Uterus (tissue), 4 donors: Measurements from ENCODE around the gene TUBB1. TPM values are rescaled to one million over a fixed set of nuclear protein-coding genes. Genes with fewer than 3 reads are reported as not detected.
"Not testable (repeated sequence)": the region's sequence is repeated elsewhere in the genome, so short reads cannot be mapped to it uniquely, and the experiment has no call there.

Experiments
- DNase-seq, 2 donors: peaks; one replicate each; pipeline ENCODE4 v3.0.0-alpha.2; 2019 to 2020
- H3K27ac ChIP-seq, 2 donors: fragments of 200-600 bp; sonication (generic); 1 replicate in 1 of 2; 2 replicates in 1 of 2; pipeline ENCODE4 v1.5.1; 2016 to 2018
- H3K27me3 ChIP-seq, 2 donors: fragments of 200-600 bp; sonication (generic); one replicate each; pipeline ENCODE4 v1.5.1; 2018 to 2019; ENCODE audit warnings: control low read depth in 1 of 2
- H3K36me3 ChIP-seq, 2 donors: fragments of 200-600 bp; sonication (generic); one replicate each; pipeline ENCODE4 v1.5.1; 2019; ENCODE audit warnings: control low read depth in 1 of 2
- H3K4me1 ChIP-seq, 2 donors: fragments of 200-600 bp; sonication (generic); one replicate each; pipeline ENCODE4 v1.5.1; 2018 to 2019; ENCODE audit warnings: control low read depth in 1 of 2
- H3K4me3 ChIP-seq, 2 donors: fragments of 200-600 bp; sonication (generic); 1 replicate in 1 of 2; 2 replicates in 1 of 2; pipeline ENCODE4 v1.5.1; 2018 to 2019; ENCODE audit warnings: mild to moderate bottlenecking in 1 of 2
- H3K9me3 ChIP-seq, 2 donors: fragments of 200-600 bp; sonication (generic); one replicate each; pipeline ENCODE4 v1.5.1; 2019; ENCODE audit warnings: control low read depth in 1 of 2
- CTCF ChIP-seq, 4 experiments: fragments of 200-600 bp in 2 of 4; fragments of 450-650 bp in 2 of 4; sonication (generic) in 2 of 4; IDR thresholded peaks; one replicate each; pipeline ENCODE4 v1.5.1; 2016 to 2019; ENCODE audit warnings: antibody characterized with exemption in 4 of 4, mild to moderate bottlenecking in 2 of 4, moderate library complexity in 1 of 4
- POLR2A ChIP-seq, 2 donors: fragments of 450-650 bp; IDR thresholded peaks; one replicate each; pipeline ENCODE4 v1.6.1; 2016; ENCODE audit warnings: antibody characterized with exemption in 2 of 2, mild to moderate bottlenecking in 1 of 2, moderate library complexity in 1 of 2
- intact Hi-C: fragments of 100-400 bp; cut with DNase I; formaldehyde crosslinking; loops from one replicate; pipeline ENCODE4 v1.15.1; 2023; ENCODE audit warnings: low total_unique reads
- total RNA-seq, 4 donors: library from RNA; depleted of rRNA in 3 of 4; stranded (reverse); fragments of >200 nt in 3 of 4; gene quantifications; one replicate each; pipeline versions ENCODE4 v1.1.0 to v1.2.4, GENCODE V29; 2014 to 2023
- donor health status: DM: yes; HTN: yes; CAD: no.

The TUBB1 gene
- total RNA-seq, 4 donors from 2014 or later: 0.26 to 0.48 TPM; not detected in 2

- TF ChIP-seq POLR2A (IDR thresholded peaks at IDR 0.05) (peak; percentile 70 to 82), CTCF (IDR thresholded peaks at IDR 0.05) (peak in 1 of 4 experiments; percentile 19)
- no peaks in the 10 kb centered on the region for H3K36me3 ChIP-seq
- peaks cover 0 to 8% of the 10 kb centered on the region in 2 donors for H3K4me1 ChIP-seq
- peak within 1 kb of the TSS; percentile 68 to 79 for H3K4me3 ChIP-seq
- no peaks in the 10 kb centered on the region for H3K27me3 ChIP-seq
- DNase-seq: peak; percentile 83 to 92
- peak within 1 kb of the TSS; percentile 89 to 93 for H3K27ac ChIP-seq
- H3K9me3 ChIP-seq: no peaks in the 10 kb centered on the region
- intact Hi-C loops: loop anchor here (10.0 kb wide), 1 partner anchor 86 kb away; no protein-coding TSS in a partner anchor
Measured at GRCh38 chr20:58980711-58981627, 38.3 kb upstream of the TUBB1 start, which contains the start of gene NELFCD. Gene NELFCD (plus strand): TSS chr20:58981256. CDS start chr20:58981310, 54 bp downstream.

- H3K27me3 ChIP-seq: no peaks in the 10 kb centered on the region
- no peak for TF ChIP-seq CTCF (IDR thresholded peaks at IDR 0.05)
- no peak for TF ChIP-seq POLR2A (IDR thresholded peaks at IDR 0.05)
- H3K4me3 ChIP-seq: peak overlapping the region; percentile 68 to 79
- intact Hi-C loops: loop anchor here (10.0 kb wide), 1 partner anchor 87 kb away; no protein-coding TSS in a partner anchor
- H3K36me3 ChIP-seq: no peaks in the 10 kb centered on the region
- H3K27ac ChIP-seq: peak overlapping the region; percentile 89 to 93
- no peak for DNase-seq
- peaks cover 0 to 8% of the 10 kb centered on the region in 2 donors for H3K4me1 ChIP-seq
- H3K9me3 ChIP-seq: no peaks in the 10 kb centered on the region
Measured at GRCh38 chr20:58981628-58982364, 37.4 kb upstream of the TUBB1 start.

- TF ChIP-seq CTCF (IDR thresholded peaks at IDR 0.05): no peak
- TF ChIP-seq POLR2A (IDR thresholded peaks at IDR 0.05): no peak
- Histone ChIP-seq H3K36me3 (no peaks in the 10 kb centered on the region), H3K9me3 (no peaks in the 10 kb centered on the region), H3K4me1 (peaks cover 0 to 8% of the 10 kb centered on the region in 2 donors), H3K4me3 (peak overlapping the region in 1 of 2 donors; percentile 68), H3K27ac (peak overlapping the region in 1 of 2 donors; percentile 89), H3K27me3 (no peaks in the 10 kb centered on the region)
- no peak for DNase-seq
- intact Hi-C loops: loop anchor here (10.0 kb wide), 1 partner anchor 88 kb away; no protein-coding TSS in a partner anchor
Measured at GRCh38 chr20:58982406-58983114, 36.7 kb upstream of the TUBB1 start.

DNA sequence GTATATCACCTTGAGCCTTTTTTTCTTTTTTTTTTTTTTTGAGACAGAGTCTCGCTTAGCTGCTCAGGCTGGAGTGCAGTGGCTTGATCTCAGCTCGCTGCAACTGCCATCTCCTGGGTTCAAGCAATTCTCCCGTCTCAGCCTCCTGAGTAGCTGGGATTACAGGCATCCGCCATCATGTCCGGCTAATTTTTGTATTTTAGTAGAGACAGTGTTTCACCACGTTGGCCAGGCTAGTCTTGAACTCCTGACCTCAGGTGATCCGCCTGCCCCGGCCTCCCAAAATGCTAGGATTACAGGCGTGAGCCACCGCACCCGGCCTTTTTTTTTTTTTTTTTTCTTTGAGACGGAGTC lies 36.1 kb upstream of the TUBB1 start:
- not testable (repeated sequence) for DNase-seq, H3K27ac ChIP-seq, H3K4me3 ChIP-seq, H3K9me3 ChIP-seq, H3K27me3 ChIP-seq, H3K36me3 ChIP-seq, H3K4me1 ChIP-seq
- intact Hi-C loops: loop anchor here (10.0 kb wide), 1 partner anchor 88 kb away; no protein-coding TSS in a partner anchor

- H3K9me3 ChIP-seq: no peaks in the 10 kb centered on the region
- intact Hi-C loops: loop anchor here (10.0 kb wide), 1 partner anchor 90 kb away; no protein-coding TSS in a partner anchor
Measured at GRCh38 chr20:58984691-58985090, 34.5 kb upstream of the TUBB1 start.

More at GRCh38 chr20:58984691-58985090, 34.5 kb upstream of the TUBB1 start:
- no peak overlapping the region for H3K27ac ChIP-seq
- no peak for DNase-seq
- H3K36me3 ChIP-seq: no peaks in the 10 kb centered on the region
- H3K4me1 ChIP-seq: peaks cover 0 to 8% of the 10 kb centered on the region in 2 donors
- TF ChIP-seq CTCF (IDR thresholded peaks at IDR 0.05): no peak
- no peak for TF ChIP-seq POLR2A (IDR thresholded peaks at IDR 0.05)
- no peaks in the 10 kb centered on the region for H3K27me3 ChIP-seq
- no peak overlapping the region for H3K4me3 ChIP-seq
